HG03378 (cell line): ENCODE measurements around the gene MT2A.
A peak's percentile ranks its signal among the peaks of the same experiment; 100 is the strongest.
"Not testable (repeated sequence)": the region's sequence is repeated elsewhere in the genome, so short reads cannot be mapped to it uniquely, and the experiment has no call there.

ENCODE experiments used
- ATAC-seq: cut with Tn5 transposase; IDR thresholded peaks from one replicate; pipeline ENCODE4 v1.9.1; 2021; ENCODE audit warnings: mild to moderate bottlenecking, moderate library complexity; ENCODE audit not compliant: unreplicated experiment

Gene MT2A

DNA sequence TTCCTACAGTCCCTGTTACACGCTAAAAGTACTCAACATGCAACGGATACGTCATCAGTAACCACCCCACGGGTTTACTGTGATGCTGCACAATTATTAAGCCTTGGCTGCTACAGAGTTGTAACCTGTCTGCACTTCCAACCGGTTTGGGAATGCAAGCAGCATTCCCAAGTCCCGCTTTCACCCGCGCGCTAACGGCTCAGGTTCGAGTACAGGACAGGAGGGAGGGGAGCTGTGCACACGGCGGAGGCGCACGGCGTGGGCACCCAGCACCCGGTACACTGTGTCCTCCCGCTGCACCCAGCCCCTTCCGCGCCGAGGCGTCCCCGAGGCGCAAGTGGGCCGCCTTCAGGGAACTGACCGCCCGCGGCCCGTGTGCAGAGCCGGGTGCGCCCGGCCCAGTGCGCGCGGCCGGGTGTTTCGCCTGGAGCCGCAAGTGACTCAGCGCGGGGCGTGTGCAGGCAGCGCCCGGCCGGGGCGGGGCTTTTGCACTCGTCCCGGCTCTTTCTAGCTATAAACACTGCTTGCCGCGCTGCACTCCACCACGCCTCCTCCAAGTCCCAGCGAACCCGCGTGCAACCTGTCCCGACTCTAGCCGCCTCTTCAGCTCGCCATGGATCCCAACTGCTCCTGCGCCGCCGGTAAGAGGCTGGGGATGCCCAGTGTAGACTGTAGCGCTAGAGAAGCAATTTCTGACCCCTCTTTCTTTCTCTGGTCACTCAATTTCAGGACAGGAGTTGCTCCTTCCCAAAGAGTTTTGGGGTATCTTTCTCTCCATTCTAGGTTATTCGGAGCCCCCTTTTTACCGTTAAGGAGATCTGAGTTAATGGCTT lies at the start of gene MT2A:
TSS of gene MT2A (plus strand) at position 542 of the 833 bp plus-strand sequence. CDS start at position 614, 72 bp downstream.
- ATAC-seq = peak; percentile 72

DNA sequence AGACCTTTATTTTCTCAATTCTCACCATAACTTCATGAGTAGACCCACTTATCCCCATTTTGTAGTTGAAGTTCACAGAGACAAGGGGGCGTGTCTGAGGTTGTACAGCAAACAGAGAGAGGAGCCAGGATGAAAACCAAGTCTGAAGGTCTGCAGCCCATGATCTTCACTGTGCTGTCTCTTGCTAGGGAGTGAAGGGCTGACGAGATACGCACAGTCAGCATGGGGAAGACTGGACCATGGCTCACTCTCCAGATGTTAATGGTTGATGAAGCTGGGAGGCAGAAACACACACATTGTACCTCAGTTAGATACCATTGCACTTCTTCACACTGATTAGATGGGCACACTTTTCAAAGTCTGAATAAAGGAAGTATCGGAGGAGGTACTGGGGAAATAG lies 49.3 kb upstream of the MT2A start:
- no peak for ATAC-seq

DNA sequence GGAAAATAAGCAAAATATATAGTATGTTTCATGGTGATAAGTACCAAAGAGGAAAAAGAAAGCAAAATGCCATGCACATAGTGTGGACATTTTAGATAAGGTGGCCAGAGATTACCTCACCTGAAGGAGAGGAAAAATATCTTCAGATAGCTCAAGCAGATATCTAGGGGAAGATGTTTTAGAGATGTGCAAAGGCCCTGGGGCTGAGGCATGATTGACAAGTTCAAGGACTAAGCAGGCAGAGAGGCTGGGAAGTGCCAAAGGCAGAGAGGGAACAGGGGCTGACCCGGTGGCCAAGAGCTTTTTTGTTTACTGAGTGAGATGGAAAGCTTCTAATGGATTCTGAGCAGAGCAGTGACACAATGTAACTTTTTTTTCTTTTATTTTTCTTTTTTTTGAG lies 47.9 kb upstream of the MT2A start:
- no peak for ATAC-seq

DNA sequence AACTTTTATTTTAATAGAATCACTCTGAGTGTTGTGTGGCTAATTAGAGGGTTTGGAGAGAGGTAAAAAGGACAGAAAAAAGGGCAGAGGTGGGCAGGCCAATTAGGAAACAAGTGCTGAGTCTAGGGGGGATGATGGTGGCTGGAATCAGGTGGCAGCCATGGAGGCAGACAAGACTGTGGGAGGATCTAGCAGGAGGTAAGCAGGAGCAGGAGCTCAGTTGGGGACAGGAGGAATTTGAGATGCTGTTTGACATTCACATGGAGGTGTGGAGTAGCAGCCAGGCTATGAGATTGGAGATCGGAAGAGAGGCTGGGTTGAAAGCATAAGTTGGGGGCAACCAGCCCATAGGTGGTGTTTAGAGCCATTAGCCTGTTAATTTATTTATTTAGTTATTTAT lies 47.3 kb upstream of the MT2A start:
- no peak for ATAC-seq

DNA sequence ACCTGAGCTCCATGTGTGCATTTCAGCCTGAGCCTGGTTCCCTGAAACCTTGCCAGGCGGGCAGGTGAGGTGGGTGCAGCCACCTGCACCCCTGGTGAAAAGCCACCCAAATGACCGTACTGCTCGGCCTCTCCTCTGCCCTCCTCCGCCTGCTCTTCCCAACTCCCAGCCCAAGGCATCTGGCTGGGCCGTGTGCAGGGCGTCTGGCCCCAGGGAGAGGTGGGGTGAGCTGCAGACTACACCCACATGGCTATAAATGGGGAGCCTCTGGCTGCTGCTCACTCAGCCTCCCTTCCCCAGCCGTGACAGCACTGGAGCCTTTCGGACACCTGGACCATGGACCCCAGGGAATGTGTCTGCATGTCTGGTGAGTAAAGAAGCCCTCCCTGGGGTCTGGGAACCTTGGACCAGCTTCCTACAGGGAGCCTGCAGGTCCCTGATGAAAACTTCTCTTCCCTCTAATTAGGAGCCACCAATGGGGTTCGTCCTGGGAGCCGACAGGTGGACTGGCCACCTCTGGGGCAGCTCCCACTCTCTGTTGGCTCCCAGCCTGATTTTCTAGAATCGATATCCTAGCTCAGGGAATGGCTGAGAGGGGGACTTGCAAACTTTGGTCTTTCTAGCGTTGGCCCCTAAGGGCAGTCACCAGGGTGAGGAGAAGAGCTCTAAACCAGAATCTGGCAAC lies 43.4 kb upstream of the MT2A start, which contains the start of gene MT4:
TSS of gene MT4 (plus strand) at position 281 of the 685 bp plus-strand sequence. CDS start at position 337, 56 bp downstream.
- no peak for ATAC-seq

DNA sequence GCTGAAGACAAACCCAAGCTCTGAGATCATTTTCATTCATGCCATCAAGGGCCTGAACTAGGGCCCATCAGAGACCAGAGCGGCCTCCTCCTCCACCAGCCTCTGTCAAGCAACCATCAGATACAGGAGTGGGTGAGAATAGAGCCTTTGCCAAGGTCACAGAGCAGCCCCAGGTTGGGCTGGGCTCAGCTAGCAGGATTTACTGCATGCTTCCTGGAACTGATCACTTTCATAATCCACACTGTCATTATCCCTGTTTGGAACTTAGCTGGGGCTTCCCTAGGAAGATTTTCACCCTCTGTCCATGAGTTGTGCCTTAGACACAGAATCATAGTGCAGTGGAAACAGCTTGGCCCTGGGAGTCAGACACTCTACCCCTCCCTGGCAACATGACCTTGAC lies 38.4 kb upstream of the MT2A start:
- ATAC-seq = no peak

DNA sequence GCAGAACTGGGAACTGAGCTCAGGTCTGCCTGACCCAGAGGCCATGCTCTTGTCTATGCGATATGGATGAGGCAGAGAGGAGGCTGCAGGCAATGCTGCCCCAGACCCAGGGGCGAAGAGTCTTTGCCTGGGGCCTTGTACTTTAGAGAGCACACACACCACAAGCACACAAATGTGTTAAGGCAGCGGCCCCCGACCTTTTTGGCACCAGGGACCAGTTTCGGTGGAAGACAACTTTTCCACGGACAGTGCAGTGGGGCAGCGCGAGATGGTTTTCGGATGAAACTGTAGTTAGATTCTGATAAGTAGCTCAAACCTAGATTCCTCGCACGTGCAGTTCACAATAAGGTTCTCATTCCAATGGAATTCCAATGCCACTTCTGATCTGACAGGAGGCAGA lies 36.9 kb upstream of the MT2A start:
- ATAC-seq = no peak

DNA sequence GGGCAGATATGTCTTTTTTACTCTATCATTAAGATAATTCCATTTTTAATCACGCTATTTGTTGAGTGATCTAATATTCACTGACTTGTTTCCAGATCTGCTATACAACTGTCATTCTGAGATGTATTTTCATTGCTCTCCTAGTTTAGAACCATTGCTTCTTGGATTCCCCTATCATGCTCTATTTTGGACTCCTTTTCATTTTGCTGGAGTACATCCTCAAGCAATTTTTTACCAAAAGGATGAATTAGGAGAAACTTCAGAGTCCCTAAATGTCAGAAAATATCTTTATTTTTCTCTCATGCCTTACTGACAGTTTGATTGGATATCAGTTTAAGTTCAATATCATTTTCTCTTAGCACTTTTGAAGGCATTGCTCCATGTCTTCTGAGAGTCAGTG lies 33.8 kb upstream of the MT2A start:
- no peak for ATAC-seq

DNA sequence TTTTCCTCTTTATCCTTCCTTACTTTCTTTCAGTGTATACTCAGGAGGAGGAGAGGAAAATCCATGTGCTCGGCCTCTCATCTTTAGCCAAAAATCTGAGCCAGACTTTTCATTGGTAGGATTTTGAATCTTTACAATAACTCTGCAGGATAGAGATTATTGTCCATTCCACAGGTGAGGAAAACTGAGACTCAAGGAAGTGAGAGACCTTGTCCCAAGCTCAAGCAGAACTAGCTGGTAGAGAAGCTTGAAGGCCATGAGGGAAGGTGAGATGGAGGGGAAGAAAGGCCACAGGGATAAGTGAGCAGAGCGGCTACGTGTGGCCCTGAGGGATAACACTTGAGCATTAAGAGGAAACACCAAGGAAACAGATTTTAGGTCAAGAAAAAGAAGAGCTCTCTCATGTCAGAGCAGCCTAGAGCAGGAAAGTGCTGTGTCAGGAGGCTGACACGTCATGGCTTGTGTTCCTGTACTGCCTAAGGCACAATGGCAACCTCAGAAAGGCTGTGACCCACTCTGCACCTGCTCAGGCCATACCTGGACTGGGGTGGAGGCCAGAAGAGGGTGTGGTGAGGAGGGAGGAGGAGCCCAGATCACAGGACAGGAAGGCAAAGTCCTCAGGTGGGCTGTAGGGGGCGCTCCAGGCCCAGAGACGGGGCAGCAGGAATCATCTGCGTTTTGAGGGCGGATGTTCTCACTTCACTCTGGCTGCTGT lies 31.6 kb upstream of the MT2A start:
- peak; percentile 77 for ATAC-seq

DNA sequence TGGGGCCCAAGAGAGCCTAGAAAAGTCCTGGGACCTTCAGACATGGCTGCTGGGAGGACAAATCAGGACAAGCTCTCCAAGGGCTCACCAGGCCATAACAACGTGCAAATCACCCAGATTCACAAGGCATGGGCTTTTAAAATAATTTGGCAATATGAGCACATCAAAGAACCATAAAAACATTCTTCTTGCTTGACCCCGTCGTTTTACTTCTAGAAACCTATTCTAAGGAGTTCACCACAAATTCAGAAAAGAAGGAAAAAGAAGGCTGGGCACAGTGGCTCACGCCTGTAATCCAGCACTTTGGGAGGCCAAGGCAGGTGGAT lies 31.1 kb upstream of the MT2A start:
- ATAC-seq = no peak

DNA sequence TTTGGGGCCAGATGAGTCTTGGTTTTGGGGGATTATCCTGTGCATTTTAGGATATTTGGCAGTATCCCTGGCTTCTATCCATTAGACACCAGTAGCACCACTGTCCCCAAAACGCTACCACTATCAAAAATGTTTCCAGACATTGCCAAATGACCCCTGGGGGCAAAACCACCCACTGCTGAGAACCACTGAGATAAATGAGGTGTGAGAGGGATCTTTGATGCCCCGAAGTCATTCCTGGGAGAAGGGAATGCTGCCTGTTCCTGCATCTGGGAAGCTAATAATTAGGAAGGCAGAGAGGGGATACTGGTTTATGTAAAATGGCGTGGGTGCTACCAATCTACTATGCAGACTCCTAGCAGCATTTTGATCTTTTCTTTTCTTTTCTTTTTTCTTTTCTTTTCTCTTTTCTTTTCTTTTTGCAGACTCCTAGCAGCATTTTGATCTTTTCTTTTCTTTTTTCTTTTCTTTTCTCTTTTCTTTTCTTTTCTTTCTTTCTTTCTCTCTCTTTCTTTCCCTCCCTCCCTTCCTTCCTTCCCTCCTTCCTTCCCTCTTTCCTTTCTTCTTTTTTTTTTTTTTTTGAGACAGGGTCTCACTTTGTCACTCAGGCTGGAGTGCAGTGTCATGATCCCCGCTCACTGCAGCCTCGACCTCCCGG lies 27.9 kb upstream of the MT2A start:
- no peak for ATAC-seq

DNA sequence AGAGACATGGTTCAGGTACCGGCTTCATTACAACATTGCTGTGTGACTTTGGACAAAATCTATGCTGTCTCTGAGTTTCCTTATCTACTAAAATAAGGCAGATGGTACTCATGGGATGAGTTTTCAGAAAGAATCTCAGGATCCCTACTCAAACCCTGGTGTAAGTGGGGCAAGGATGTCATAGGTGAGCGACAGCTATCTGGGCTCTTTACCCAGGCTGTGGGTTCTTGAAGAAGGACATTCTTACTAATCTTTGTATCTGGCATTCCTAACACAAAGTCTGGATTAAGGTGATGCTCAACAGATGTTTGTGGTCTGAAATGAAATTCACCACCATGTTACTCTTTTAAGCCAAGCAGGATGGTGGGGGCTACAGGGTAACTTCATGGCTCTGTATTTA lies 25.5 kb upstream of the MT2A start:
- not testable (repeated sequence) for ATAC-seq

DNA sequence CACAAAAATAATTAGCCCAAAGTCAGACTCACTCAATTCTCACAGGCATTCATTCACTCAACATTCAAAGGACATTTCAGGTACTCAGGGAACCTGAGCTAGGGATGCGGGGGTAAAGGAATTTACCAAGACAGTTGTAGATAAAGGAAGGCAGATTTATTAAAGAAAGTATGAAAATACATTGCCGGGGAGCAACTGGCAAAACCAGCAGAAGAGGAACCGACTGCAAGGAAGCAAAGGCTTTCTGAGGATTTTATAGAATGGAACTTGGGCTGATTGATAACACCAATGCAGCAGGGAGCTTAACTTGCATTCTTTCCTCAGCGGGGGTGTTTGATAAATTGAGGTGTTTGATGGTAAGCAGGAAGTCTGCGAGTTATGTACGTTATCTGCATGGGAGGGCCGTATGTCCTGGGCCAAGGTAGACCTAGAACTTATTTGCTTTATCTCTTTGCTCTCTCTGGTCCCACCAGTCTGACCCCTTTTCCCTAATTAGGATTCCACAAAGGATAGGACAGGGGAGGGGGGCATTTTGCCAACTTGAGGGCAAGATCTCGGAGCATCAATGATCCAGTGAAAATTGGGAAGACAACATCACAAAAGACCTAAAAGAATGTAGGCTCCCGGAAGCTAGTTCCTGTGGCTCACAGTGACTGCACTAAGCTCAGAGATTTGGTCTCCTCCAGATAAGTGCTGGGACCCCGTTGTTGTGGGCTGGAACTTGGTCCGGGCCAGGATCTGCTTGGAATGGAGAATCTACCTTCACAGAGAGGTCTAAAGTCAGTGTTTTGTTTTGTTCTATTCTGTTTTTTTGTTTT lies 24.8 kb upstream of the MT2A start:
- no peak for ATAC-seq

DNA sequence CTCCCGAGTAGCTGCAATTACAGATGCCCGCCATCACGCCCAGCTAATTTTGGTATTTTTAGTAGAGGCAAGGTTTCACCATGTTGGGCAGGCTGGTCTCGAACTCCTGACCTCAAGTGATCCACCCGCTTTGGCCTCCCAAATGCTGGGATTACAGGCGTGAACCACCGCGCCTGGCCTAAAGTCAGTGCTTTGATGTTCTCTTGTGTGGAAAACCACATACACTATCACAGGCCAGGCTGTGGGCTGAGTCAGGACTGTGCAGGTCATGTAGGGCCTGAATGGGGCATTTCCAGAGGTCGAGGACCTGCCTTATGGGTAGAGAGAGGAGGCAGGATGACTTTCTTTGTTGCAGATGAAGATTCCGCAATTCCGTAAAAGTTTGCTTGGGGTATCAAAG lies 24.1 kb upstream of the MT2A start:
- ATAC-seq = no peak

DNA sequence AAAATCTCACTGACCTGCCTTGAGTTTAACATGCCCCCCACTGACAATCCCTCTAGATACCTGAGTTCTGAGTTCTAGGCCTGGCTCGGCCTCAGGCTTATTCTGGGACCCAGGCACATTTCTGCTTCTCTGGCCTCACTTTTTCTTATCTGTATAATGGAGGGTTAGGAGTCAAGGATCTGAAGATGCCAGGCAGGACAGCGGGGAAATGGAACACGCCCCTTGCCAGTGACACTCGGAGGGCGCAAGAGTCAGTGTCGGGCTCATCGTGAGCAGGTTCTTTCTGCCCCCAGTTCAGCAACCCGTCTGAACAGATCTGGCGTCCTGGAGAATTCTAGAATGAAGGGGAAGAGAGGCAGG lies 19.6 kb upstream of the MT2A start:
- ATAC-seq = no peak

DNA sequence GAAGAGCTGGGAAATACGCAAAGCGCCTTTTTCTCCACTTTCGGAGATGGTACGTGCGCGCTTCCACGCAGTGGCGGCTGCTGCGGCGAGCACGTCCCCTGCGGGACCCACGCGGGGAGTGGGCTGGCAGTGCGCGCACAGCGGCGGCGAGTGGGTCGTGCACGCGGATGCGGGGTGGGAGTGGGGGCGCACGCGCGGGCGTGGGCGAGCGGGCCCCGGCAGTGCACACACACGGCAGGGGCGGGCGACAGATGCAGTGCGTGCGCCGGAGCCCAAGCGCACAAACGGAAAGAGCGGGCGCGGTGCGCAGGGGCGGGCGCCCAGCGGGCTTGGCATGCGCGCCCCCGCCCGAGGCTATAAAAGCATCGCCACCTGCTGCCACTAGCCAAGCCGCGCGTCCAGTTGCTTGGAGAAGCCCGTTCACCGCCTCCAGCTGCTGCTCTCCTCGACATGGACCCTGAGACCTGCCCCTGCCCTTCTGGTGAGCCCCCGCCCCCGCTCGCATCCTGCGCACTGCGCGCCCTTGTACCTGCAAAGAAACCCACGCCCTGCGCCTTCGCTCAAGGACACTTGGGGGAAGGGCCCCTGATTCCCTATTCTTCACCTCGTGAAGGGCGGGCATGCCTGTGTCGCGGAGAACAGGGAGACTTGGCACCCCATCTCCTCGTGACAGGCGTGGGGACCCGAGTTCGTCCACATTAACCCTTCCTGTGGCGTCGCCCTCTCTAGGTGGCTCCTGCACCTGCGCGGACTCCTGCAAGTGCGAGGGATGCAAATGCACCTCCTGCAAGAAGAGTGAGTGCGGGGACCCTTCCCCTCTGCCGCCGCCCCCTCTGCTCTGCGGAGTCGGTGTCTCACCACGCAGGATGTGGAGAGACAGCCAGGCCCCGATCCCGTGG lies 19.0 kb upstream of the MT2A start, which contains the start of gene MT3:
TSS of gene MT3 (plus strand) at position 388 of the 899 bp plus-strand sequence. CDS start at position 451, 63 bp downstream.
- no peak for ATAC-seq

DNA sequence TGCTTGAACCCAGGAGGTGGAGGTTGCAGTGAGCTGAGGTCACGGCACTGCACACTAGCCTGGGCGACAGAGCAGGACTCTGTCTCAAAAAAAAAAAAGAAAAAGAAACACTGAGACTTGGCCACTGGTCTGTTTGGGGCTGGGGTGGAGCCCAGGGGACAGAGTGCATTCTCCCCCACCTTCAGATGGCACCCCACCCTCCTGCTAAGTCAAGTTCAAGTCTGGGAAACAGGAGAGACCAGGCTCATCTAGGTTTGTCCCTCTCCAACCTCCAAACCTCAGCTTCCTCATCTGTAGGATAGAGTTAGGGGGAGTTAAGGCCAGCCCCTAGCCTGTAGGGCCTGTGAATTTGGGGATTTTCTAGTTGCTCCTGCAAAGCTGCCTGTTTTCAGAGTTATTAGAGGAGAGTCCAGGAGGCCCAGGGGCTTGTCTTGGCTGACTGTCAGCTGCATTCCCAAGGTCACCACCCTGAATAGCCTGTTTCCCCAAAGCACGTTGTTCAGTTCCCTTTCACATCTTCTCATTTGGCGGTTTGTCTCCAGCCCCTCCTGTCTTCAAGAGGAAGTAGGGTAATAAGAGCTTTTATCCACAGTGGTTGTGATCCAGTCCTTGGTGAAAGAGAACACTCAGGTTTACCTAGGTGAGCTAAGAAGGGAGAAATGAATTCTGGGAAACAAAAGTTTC lies 16.9 kb upstream of the MT2A start:
- no peak for ATAC-seq

DNA sequence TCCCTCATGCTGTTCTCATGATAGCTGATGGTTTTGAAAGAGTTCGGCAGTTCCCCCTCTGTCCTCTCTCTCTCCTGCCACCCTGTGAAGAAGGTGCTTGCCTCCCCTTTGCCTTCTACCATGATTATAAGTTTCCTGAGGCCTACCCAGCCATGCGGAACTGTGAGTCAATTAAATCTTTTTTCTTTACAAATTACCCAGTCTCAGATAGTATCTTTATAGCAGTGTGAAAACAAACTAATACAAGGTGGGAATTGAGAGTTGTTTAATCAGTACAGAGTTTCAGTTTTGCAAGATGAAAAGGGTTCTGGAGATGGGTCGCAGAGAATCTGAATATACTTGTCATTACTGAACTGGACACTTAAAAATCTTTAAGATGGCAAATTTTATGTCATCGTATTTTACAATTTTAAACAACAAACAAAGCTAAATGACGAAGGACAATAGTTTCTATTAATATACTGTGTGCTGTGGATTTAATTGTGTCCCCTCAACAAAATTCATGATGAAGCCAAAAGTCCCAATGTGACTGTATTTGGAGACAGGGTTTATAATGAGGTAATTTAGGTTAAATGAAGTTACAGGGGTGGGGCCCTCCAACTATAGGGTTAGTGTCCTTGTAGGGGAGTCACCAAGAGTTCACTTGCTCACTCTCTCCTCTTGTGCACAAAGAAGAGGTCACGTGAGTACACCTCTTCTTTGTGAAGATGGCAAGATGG lies 14.7 kb upstream of the MT2A start:
- ATAC-seq = no peak
